GM23338 (cell line): Measurements from ENCODE around the gene TLE6. TPM values are rescaled to one million over a fixed set of nuclear protein-coding genes. Genes with fewer than 3 reads are reported as not detected.
A peak's percentile ranks its signal among the peaks of the same experiment; 100 is the strongest.

Source experiments
- ATAC-seq: fragments of 200-7000 bp; cut with Tn5 transposase; 3 replicates; pipeline ENCODE4 v1.9.1; 2020
- DNase-seq: peaks from one replicate; pipeline ENCODE4 v3.0.0-alpha.2; 2015; ENCODE audit warnings: low spot score
- H2AFZ ChIP-seq: fragments of 200-600 bp; sonication (generic); 2 replicates; pipeline ENCODE4 v1.8.0; 2016; ENCODE audit warnings: antibody characterized with exemption, mild to moderate bottlenecking, moderate library complexity
- H3F3A ChIP-seq: fragments of 200-600 bp; sonication (generic); replicated peaks from 2 replicates; pipeline ENCODE4 v1.8.0; 2017; ENCODE audit warnings: antibody characterized with exemption, mixed run types, low read depth
- H3K27ac ChIP-seq: fragments of 200-600 bp; sonication (generic); 2 replicates; pipeline ENCODE4 v1.6.1; 2016; ENCODE audit warnings: low read depth
- H3K27me3 ChIP-seq: fragments of 200-600 bp; sonication (generic); 2 replicates; pipeline ENCODE4 v1.8.0; 2016; ENCODE audit warnings: mild to moderate bottlenecking, mixed run types, moderate library complexity; ENCODE audit not compliant: insufficient read depth
- H3K36me3 ChIP-seq: fragments of 200-600 bp; sonication (generic); 2 replicates; pipeline ENCODE4 v1.8.0; 2016; ENCODE audit warnings: mild to moderate bottlenecking; ENCODE audit not compliant: insufficient read depth
- H3K4me1 ChIP-seq: fragments of 200-600 bp; sonication (generic); 2 replicates; pipeline ENCODE4 v1.8.0; 2016; ENCODE audit warnings: mild to moderate bottlenecking, moderate library complexity; ENCODE audit not compliant: insufficient read depth
- H3K4me2 ChIP-seq: fragments of 200-600 bp; sonication (generic); 2 replicates; pipeline ENCODE4 v1.7.1; 2017; ENCODE audit warnings: mixed run types
- H3K4me3 ChIP-seq: fragments of 200-600 bp; sonication (generic); 2 replicates; pipeline ENCODE4 v1.6.1; 2016; ENCODE audit warnings: mixed run types
- H3K79me2 ChIP-seq: fragments of 200-600 bp; sonication (generic); replicated peaks from 2 replicates; pipeline ENCODE4 v1.8.0; 2017; ENCODE audit warnings: mild to moderate bottlenecking; ENCODE audit not compliant: insufficient read depth
- H3K9me2 ChIP-seq: fragments of 200-600 bp; sonication (generic); 2 replicates; pipeline ENCODE4 v1.8.0; 2017; ENCODE audit not compliant: insufficient read depth
- H4K20me1 ChIP-seq: fragments of 200-600 bp; sonication (generic); replicated peaks from 2 replicates; pipeline ENCODE4 v1.8.0; 2017; ENCODE audit warnings: mild to moderate bottlenecking; ENCODE audit not compliant: insufficient read depth
- H3K27ac Mint-ChIP-seq: 2 replicates; pipeline ENCODE4 v1.8.0; 2020; ENCODE audit warnings: inconsistent platforms, mild to moderate bottlenecking, moderate library complexity, mixed read lengths
- H3K27me3 Mint-ChIP-seq: 3 replicates; pipeline ENCODE4 v1.8.0; 2022; ENCODE audit warnings: low read depth, mild to moderate bottlenecking, moderate library complexity, mixed read lengths, inconsistent platforms; ENCODE audit not compliant: insufficient read depth, poor library complexity
- H3K36me3 Mint-ChIP-seq: 3 replicates; pipeline ENCODE4 v1.8.0; 2021; ENCODE audit warnings: low read depth, mild to moderate bottlenecking, inconsistent platforms, moderate library complexity, mixed read lengths
- H3K4me1 Mint-ChIP-seq: 3 replicates; pipeline ENCODE4 v1.8.0; 2020; ENCODE audit warnings: mild to moderate bottlenecking, inconsistent platforms, mixed read lengths
- H3K4me3 Mint-ChIP-seq: 3 replicates; pipeline ENCODE4 v1.8.0; 2021; ENCODE audit warnings: moderate library complexity, mild to moderate bottlenecking, inconsistent platforms, mixed read lengths
- H3K9me3 Mint-ChIP-seq: 3 replicates; pipeline ENCODE4 v1.8.0; 2020; ENCODE audit warnings: moderate library complexity, mild to moderate bottlenecking, inconsistent platforms, mixed read lengths
- CREB1 ChIP-seq: fragments of 250-450 bp; sonication (Bioruptor Pico); IDR thresholded peaks from 2 replicates; pipeline ENCODE4 v1.5.0; 2020; ENCODE audit warnings: low read depth, mild to moderate bottlenecking, moderate library complexity
- EZH2 ChIP-seq: fragments of 200-600 bp; sonication (generic); IDR thresholded peaks from one replicate; pipeline ENCODE4 v1.8.0; 2017; ENCODE audit warnings: antibody characterized with exemption, mild to moderate bottlenecking, low read depth; ENCODE audit not compliant: unreplicated experiment
- EZH2phosphoT487 ChIP-seq: fragments of 200-600 bp; sonication (generic); IDR thresholded peaks from one replicate; pipeline ENCODE4 v1.8.1; 2018; ENCODE audit warnings: antibody characterized with exemption; ENCODE audit not compliant: unreplicated experiment
- NANOG ChIP-seq: IDR thresholded peaks from 2 replicates; pipeline ENCODE4 v1.6.1; 2016; ENCODE audit warnings: antibody characterized with exemption, borderline replicate concordance
- POLR2AphosphoS5 ChIP-seq: IDR thresholded peaks from 2 replicates; pipeline ENCODE4 v1.6.1; 2016; ENCODE audit warnings: antibody characterized with exemption, low read depth
- ZNF331 ChIP-seq: fragments of 250-450 bp; sonication (Bioruptor Pico); IDR thresholded peaks from 2 replicates; pipeline ENCODE4 v1.5.0; 2020; ENCODE audit warnings: low read depth, mild to moderate bottlenecking, moderate library complexity
- polyA plus RNA-seq: library from polyadenylated mRNA; unstranded; fragments of >200 nt; fragmentation: Nextera tagmentation; extraction: Ambion mirVana; gene quantifications from 2 replicates; pipeline ENCODE4 v1.2.1, GENCODE V29; 2016
- total RNA-seq: library from RNA; depleted of rRNA; stranded (reverse); fragments of >200 nt; shearing (Covaris generic); gene quantifications from 2 replicates; pipeline ENCODE4 v1.2.3, GENCODE V29; 2014
- TF ChIP-seq, protein P1 (sequence below): IDR thresholded peaks from 2 replicates; pipeline ENCODE4 v1.6.1; 2016; ENCODE audit warnings: antibody characterized with exemption
- TF ChIP-seq, protein P2 (sequence below), 2 experiments: fragments of 200-600 bp in 1 of 2; sonication (generic) in 1 of 2; conservative IDR thresholded peaks; 2 replicates each; pipeline versions ENCODE4 v1.5.1 to v1.6.1; 2016 to 2017; ENCODE audit warnings: antibody characterized with exemption in 2 of 2, low read depth in 2 of 2, mild to moderate bottlenecking in 2 of 2, moderate library complexity in 1 of 2

Gene TLE6
- total and polyA plus RNA-seq, 2 experiments from 2014 or later = 2.4 TPM

DNA sequence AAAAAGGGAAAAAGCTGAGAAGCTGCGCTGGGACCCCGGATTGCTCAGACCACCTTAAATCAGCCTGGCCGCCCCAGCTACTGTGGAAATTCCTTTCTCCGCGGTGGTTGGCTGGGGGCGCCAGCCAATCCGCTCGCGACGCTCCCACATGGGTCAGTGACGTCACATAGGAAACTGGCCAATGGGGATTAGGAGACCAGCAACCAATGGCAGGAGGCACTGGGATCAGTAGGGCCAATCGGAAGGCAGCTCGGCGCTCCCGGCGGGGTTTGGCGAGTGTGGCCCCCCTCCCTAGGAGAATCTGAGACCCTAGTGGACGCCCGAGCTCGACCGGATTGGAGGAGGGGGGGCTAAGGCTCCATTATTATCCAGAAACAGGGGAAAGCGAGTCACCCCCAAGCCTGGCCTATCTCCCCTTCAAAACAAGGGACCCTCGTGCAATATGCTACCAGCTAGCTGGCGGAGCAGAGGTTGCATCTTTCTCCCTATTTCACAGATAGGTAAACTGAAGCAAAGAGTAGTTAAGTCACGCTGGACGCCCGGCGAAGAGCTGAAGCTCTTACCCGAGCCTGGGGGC is 58.3 kb downstream of the TLE6 start:
- peaks cover 8% of the 10 kb centered on the region for H3K4me1 ChIP-seq
- peaks cover 54% of the 10 kb centered on the region for H3K27me3 ChIP-seq
- no peaks in the 10 kb centered on the region for H3K79me2 ChIP-seq
- peak overlapping the region; percentile 85 for H3K4me2 ChIP-seq
- peak overlapping the region; percentile 76 for H3K4me3 ChIP-seq
- no peaks in the 10 kb centered on the region for H3K9me2 ChIP-seq
- H4K20me1 ChIP-seq = no peaks in the 10 kb centered on the region
- Mint-ChIP-seq H3K36me3 (no peaks in the 10 kb centered on the region; the same call in 1 of the 3 replicates), H3K27me3 (peaks cover 56% of the 10 kb centered on the region), H3K4me3 (peak overlapping the region; percentile 77), H3K4me1 (peaks cover 22% of the 10 kb centered on the region), H3K27ac (peak overlapping the region; percentile 96), H3K9me3 (peaks cover 3% of the 10 kb centered on the region; the same call in 1 of the 3 replicates)
- H3K36me3 ChIP-seq = no peaks in the 10 kb centered on the region
- ATAC-seq (peak; percentile 85), DNase-seq (peak; percentile 99)
- peaks cover 17% of the 10 kb centered on the region for H3F3A ChIP-seq
- TF ChIP-seq POLR2AphosphoS5 = peak; percentile 45
- no peak for TF ChIP-seq ZNF331 (CRISPR knock-in tag)
- TF ChIP-seq EZH2 = no peak
- TF ChIP-seq CREB1 = peak; percentile 98
- no peak for TF ChIP-seq EZH2phosphoT487
- TF ChIP-seq, protein P1, sequence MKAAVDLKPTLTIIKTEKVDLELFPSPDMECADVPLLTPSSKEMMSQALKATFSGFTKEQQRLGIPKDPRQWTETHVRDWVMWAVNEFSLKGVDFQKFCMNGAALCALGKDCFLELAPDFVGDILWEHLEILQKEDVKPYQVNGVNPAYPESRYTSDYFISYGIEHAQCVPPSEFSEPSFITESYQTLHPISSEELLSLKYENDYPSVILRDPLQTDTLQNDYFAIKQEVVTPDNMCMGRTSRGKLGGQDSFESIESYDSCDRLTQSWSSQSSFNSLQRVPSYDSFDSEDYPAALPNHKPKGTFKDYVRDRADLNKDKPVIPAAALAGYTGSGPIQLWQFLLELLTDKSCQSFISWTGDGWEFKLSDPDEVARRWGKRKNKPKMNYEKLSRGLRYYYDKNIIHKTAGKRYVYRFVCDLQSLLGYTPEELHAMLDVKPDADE = no peak
- H2AFZ ChIP-seq = peak overlapping the region; percentile 93
- H3K27ac ChIP-seq = peak overlapping the region; percentile 69

DNA sequence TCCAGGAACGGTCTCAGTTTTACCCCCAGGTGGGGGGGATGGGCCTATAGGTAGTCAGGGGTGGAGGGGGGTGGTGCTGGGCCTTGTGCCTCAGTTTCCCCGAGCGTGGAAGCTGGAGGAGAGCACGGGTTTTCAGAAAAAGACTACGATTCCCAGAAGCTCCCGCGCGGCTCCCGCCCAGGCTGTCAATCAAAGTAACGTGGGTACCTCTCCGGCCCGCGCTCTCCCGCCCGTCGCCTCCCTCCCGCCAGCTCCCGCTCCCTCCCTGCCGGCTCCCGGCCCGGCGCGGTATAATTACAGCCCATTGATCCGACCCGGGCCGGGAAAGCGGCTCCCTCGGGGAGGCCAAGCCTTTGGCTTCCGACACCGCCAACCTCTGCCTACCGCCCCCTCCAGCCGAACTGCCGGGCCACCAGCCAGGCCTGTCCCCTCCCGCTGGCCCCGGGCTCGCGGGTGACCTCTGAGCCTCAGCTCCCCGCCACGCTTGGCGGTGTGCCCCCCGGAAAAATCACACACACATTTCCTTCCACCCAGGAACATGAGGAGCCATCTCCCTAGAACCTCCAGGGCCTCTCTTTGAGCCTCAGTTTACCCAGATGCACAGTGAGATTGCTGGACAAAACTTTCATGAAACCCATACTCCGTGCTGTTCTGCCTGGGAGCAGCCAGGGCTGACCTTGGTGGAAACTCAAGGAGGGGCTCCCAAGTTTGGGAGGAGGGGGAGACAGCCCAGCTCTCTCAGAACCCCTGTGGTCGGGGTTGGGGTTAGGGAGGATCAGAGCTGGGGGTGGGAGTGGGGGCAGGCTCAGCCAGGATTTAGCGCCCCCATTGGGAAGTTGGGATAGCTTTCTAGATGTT is 59.0 kb downstream of the TLE6 start:
- DNase-seq (peak; percentile 98), ATAC-seq (peak; percentile 77)
- TF ChIP-seq ZNF331 (CRISPR knock-in tag) (no peak), CREB1 (peak; percentile 83), NANOG (no peak)
- TF ChIP-seq, protein P2, sequence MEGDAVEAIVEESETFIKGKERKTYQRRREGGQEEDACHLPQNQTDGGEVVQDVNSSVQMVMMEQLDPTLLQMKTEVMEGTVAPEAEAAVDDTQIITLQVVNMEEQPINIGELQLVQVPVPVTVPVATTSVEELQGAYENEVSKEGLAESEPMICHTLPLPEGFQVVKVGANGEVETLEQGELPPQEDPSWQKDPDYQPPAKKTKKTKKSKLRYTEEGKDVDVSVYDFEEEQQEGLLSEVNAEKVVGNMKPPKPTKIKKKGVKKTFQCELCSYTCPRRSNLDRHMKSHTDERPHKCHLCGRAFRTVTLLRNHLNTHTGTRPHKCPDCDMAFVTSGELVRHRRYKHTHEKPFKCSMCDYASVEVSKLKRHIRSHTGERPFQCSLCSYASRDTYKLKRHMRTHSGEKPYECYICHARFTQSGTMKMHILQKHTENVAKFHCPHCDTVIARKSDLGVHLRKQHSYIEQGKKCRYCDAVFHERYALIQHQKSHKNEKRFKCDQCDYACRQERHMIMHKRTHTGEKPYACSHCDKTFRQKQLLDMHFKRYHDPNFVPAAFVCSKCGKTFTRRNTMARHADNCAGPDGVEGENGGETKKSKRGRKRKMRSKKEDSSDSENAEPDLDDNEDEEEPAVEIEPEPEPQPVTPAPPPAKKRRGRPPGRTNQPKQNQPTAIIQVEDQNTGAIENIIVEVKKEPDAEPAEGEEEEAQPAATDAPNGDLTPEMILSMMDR (conservative IDR thresholded peaks at IDR 0.05; ENCODE audit: low read depth in 2 of 2) = peak; percentile 45 to 57
- TF ChIP-seq, protein P1 = peak; percentile 71
- no peaks in the 10 kb centered on the region for H3K79me2 ChIP-seq
- Mint-ChIP-seq H3K4me1 (peaks cover 24% of the 10 kb centered on the region), H3K27ac (peak overlapping the region; percentile 96), H3K4me3 (peak overlapping the region; percentile 77), H3K9me3 (peaks cover 3% of the 10 kb centered on the region; the same call in 1 of the 3 replicates), H3K36me3 (no peaks in the 10 kb centered on the region; the same call in 1 of the 3 replicates), H3K27me3 (peaks cover 55% of the 10 kb centered on the region)
- no peaks in the 10 kb centered on the region for H4K20me1 ChIP-seq
- no peaks in the 10 kb centered on the region for H3K9me2 ChIP-seq
- peak overlapping the region; percentile 85 for H3K4me2 ChIP-seq
- peak overlapping the region; percentile 76 for H3K4me3 ChIP-seq
- peaks cover 19% of the 10 kb centered on the region for H3F3A ChIP-seq
- H3K27ac ChIP-seq = peak overlapping the region; percentile 90
- peaks cover 47% of the 10 kb centered on the region for H3K27me3 ChIP-seq
- peak overlapping the region; percentile 94 for H2AFZ ChIP-seq
- no peaks in the 10 kb centered on the region for H3K36me3 ChIP-seq
- peaks cover 11% of the 10 kb centered on the region for H3K4me1 ChIP-seq
